NCI-H1694 (cell line): ENCODE measurements around the gene LENEP.

ENCODE experiments used
- DNase-seq: peaks from one replicate; lab custom pipeline; 2025; lab: John Stamatoyannopoulos, UW

Gene LENEP

GRCh38 chr1:155030243-155030795 is 36.9 kb downstream of the LENEP start:
- DNase-seq, result no peak

DNA sequence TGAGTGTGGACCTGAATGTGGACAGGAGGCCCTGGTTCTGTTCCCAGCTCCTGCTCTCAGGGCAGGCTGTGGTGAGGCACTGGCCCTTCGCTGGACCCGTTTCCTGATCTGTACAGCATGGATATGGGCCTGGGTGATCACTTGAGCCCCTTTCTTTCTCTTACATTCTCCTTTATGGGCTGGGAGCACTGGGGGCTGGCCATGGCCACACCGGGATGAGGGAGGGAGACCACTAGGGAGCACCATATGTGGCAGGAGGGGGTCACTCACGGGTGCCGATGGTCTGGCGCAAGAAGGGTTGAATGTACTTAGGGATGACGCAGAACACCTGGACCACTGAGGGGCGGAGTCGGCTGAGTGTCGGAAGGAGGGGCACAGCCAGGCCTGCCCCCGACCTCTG is 37.5 kb downstream of the LENEP start:
- no peak for DNase-seq

DNA sequence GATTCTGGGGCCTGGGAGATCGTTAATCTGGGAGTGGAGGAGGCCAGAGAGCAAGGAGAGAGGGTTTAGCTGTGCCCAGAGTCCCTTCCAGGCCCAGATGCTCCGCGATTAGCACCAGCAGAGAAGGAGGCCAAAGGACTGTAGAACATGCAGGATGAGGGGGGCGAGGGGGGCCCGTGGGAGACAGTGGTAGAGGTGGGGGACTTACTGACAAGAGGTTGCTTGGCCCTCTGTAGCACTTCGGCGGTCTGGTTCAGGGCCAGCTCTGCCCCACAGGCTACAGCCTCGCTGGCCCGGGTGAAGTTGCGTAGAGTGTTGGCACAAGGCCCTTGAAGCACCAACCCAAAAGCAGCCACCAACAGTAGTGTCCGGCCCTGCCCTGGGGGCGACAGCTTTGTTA is 39.5 kb downstream of the LENEP start:
- DNase-seq, result no peak

- no peak for DNase-seq
Measured at GRCh38 chr1:155033524-155033923, 40.1 kb downstream of the LENEP start, which contains the start of the genes DCST1 and DCST2. Gene DCST1, plus strand, starts transcription at chr1:155033824. Its CDS starts 213 bp downstream, at chr1:155034037. Gene DCST2, minus strand, starts transcription at chr1:155033781. Its CDS starts 80 bp downstream, at chr1:155033701.

DNA sequence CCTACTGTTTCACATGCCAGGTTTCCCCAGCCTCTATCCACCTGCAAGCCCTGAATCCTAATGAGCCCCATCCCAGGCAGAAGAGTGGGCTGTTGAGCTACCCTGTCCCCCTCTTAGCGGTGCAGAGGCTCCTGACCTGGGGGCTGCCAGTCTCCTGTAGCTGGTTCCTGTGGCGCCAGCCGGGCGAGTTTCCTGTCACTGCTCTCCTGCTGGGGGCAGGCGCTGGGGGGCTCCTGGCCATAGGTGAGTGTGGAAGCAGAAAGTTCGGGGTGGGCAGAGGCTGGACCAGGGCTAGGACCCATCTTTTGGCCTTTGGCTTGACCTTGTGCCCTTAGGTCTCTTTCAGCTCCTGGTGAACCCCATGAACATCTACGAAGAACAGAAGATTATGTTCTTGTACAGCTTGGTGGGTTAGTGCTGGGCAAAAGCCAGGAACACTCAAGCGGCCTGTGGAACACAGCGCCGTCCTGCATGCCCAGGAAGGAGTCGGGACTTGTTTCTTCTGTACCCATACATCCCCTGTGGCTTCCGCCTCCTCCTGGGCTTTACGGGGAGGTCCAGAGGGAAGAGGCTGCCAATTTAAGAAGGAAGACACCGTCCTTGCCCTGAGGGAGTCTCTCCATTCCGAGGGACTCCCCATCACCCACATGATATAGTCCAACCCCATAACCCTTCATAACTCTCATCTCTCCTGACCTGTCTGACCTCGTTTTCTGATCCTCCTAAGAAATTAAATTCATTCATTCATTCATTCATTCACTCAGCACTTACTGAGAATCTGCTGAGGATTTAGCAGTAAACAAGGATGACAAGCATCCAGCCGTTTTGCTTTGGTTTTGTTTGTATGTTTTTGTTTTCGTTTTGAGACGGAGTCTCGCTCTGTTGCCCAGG is 41.2 kb downstream of the LENEP start:
- no peak for DNase-seq

- DNase-seq, result no peak
Measured at GRCh38 chr1:155035936-155036335, 42.5 kb downstream of the LENEP start.

- no peak for DNase-seq
Measured at GRCh38 chr1:155037043-155037442, 43.7 kb downstream of the LENEP start.

GRCh38 chr1:155037851-155038441 is 44.6 kb downstream of the LENEP start:
- DNase-seq, result no peak

DNA sequence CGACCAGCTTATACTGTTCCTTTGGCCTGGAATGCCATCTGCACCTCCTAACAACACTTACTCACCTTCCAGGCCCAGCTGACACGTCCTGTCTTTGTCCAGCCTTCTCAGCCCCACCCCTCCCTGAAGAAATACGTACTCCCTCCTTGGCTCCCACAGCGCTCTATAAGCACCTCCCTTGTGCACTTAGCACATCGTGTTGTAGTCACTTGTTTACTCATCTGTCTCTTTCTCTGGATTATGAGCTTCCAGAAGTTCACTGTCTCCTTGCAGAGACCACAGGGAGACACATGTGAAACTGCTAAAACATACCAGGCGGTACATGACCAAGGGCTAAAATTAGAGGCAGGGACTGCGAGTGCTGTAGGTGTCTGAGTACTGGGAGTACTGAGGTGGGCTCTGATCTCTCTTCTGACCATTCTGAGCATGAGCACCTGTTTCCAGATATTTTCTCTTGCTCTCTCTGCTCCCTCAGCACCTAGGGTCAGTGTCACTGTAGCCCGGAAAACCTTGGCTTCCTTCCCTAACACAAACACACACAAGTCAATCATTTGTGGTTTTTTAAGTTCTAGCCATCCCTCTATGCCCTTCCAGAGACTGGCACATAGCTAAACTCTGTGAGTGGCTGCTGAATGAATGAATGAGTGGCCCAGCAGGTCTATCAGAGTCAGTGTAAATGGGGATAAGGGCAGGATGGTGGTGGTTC is 45.4 kb downstream of the LENEP start:
- no peak for DNase-seq

DNA sequence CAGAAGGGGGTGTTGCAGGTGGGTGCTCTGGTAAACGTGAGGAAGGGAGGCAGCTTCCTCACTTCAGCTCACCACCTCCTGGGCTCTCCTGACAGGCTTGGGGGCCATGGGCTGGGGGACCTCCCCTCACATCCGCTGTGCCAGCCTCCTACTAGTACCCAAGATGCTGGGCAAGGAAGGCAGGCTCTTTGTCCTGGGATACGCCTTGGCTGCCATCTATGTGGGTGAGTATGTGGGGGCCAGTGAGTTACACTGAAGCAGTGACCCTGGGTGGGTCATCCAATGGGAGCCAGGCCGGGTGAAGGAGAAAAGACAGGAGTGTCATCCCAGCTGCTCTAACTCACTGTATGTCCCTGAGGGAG is 45.9 kb downstream of the LENEP start:
- no peak for DNase-seq

DNA sequence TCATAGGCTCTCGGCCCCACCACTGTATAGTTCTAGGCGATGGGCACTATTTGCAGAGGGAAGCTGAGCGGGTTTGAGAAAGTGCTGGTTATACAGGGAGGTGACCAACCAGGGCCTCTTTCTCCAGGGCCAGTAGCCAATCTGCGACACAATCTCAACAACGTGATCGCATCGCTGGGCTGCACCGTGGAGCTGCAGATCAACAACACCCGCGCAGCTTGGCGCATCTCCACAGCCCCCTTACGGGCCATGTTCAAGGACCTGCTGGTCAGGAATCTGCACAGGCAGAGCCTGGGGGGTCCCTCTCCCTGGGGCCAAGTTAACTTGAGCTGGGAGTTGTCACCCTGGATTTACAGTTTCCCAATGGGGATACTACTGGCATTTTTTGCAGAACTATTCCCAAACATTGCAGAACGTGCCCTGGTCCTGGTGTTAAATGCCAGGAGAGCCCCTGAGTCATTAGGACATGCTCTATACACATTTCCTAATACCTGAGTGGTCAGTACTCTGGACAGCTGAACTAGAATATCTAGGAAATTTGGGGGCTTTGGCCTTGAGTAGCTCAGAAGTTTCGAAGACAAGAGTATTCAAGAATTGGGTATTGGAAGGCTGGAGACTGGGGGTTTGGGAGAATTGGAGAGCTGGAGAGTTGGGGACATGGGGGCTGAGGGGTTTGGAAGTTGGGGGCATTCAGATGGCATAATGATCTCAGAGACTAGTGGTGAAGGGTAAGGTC is 47.1 kb downstream of the LENEP start:
- DNase-seq, result no peak

- no peak for DNase-seq
Measured at GRCh38 chr1:155042789-155043188, 49.4 kb downstream of the LENEP start.

DNA sequence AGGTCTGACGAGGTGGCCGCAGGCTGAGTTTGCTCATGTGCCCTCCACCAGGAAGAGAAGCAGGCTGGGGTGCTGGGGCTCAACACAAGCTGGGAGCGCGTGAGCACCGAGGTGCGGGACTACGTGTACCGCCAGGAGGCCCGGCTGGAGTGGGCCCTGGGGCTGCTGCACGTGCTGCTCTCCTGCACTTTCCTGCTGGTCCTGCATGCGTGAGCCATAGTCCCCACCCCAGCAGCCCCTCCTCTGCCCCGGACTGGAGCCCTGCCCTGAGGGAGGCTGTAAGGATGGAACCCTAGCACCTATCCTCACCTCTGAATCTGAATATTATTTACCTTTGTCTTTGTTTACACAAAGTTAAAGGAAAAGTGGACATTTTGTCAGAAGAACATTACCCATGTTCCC is 49.9 kb downstream of the LENEP start:
- DNase-seq, result no peak

DNA sequence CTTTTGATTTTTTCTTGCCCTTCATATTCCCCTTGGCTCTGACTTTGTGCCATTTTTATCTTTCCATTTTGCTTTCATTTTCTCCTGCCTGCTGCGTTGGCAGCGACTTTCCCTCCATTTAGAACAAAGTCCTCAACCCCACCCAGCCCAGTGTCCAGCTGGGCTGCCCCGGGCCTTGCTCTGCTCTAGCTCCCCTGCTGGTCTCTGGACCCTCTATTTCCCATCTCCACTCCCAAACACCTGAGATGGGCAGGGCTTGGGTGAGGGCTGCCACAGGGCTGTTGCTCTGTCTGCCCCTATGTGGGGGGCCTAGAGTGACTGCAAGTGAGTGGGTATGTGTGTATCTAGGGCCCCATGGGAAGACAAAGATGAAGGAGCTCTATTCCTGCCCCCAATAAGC is 50.4 kb downstream of the LENEP start:
- DNase-seq, result no peak
